Chondrocyte (in vitro differentiated cells): ENCODE data around the gene SDS. TPM values are rescaled to one million over a fixed set of nuclear protein-coding genes. Genes with fewer than 3 reads are reported as not detected.

Source experiments
- DNase-seq: peaks from one replicate; pipeline ENCODE4 v3.0.0; 2021; ENCODE audit warnings: mixed read lengths, low spot score
- H3K27ac Mint-ChIP-seq: one replicate; pipeline ENCODE4 v1.8.0; 2021; ENCODE audit warnings: mild to moderate bottlenecking, moderate library complexity, mixed read lengths; ENCODE audit not compliant: unreplicated experiment
- H3K27me3 Mint-ChIP-seq: 2 replicates; pipeline ENCODE4 v1.8.0; 2021; ENCODE audit warnings: low read depth, mixed read lengths
- H3K36me3 Mint-ChIP-seq: 2 replicates; pipeline ENCODE4 v1.8.0; 2021; ENCODE audit warnings: low read depth, mixed read lengths
- H3K4me1 Mint-ChIP-seq: 2 replicates; pipeline ENCODE4 v1.8.0; 2021; ENCODE audit warnings: low read depth, mild to moderate bottlenecking, mixed read lengths
- H3K4me3 Mint-ChIP-seq: one replicate; pipeline ENCODE4 v1.8.0; 2021; ENCODE audit warnings: mild to moderate bottlenecking, moderate library complexity, mixed read lengths; ENCODE audit not compliant: unreplicated experiment
- H3K9me3 Mint-ChIP-seq: 2 replicates; pipeline ENCODE4 v1.8.0; 2021; ENCODE audit warnings: low read depth, mixed read lengths
- total RNA-seq: library from RNA; stranded (reverse); gene quantifications from 3 replicates; pipeline ENCODE4 v1.2.1, GENCODE V29; 2021
- TF ChIP-seq, protein P1 (sequence below): fragments of 200-600 bp; sonication (generic); IDR thresholded peaks from 2 replicates; pipeline ENCODE4 v1.5.0; 2021; ENCODE audit warnings: antibody characterized with exemption, mild to moderate bottlenecking, moderate library complexity

Gene SDS
- total RNA-seq, 1 donor from 2014 or later: not detected

DNA sequence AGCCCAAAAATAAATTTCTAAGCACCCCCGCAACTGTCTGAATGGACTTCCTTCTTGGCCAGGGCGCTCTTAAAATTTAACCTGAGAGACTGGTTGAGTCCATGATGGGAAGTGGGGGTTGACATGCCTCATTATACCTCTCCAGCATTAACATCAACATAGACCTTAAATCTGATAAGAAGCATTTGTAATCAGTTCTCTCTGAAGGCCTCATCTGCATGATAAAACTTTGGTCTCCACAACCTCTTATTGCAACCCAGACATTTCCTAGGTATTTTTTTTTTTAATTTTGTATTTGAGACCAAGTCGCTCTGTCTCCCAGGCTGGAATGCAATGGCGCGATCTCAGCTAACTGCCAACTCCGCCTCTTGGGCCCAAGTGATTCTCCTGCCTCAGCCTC lies 58.4 kb downstream of the SDS start:
- no peak for DNase-seq
- TF ChIP-seq, protein P1, sequence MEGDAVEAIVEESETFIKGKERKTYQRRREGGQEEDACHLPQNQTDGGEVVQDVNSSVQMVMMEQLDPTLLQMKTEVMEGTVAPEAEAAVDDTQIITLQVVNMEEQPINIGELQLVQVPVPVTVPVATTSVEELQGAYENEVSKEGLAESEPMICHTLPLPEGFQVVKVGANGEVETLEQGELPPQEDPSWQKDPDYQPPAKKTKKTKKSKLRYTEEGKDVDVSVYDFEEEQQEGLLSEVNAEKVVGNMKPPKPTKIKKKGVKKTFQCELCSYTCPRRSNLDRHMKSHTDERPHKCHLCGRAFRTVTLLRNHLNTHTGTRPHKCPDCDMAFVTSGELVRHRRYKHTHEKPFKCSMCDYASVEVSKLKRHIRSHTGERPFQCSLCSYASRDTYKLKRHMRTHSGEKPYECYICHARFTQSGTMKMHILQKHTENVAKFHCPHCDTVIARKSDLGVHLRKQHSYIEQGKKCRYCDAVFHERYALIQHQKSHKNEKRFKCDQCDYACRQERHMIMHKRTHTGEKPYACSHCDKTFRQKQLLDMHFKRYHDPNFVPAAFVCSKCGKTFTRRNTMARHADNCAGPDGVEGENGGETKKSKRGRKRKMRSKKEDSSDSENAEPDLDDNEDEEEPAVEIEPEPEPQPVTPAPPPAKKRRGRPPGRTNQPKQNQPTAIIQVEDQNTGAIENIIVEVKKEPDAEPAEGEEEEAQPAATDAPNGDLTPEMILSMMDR: no peak
- no peaks in the 10 kb centered on the region for H3K9me3 Mint-ChIP-seq
- no peak overlapping the region for H3K27ac Mint-ChIP-seq
- no peak overlapping the region for H3K4me3 Mint-ChIP-seq
- H3K4me1 Mint-ChIP-seq: no peaks in the 10 kb centered on the region
- H3K27me3 Mint-ChIP-seq: peaks cover 3% of the 10 kb centered on the region
- H3K36me3 Mint-ChIP-seq: no peaks in the 10 kb centered on the region

Other genes with a start within 250 kb of the SDS start
- 44.2 to 52.7 TPM (median 44.6 TPM) in 3 replicates for gene DDX54, start 218.4 kb downstream of the SDS start, total RNA-seq
- gene RITA1, start 218.2 kb downstream of the SDS start, total RNA-seq: 15.5 to 20.2 TPM (median 16.7 TPM) in 3 replicates
- gene TPCN1, start 182.4 kb downstream of the SDS start, total RNA-seq: 35.9 to 40.0 TPM (median 37.7 TPM) in 3 replicates
- 14.5 to 21.0 TPM (median 20.9 TPM) in 3 replicates for gene SLC8B1, start 68.8 kb downstream of the SDS start, total RNA-seq
- gene PLBD2, start 45.3 kb downstream of the SDS start, total RNA-seq: 91.4 to 102 TPM (median 102 TPM) in 3 replicates
- gene SDSL, start 18.5 kb upstream of the SDS start, total RNA-seq: 8.4 to 9.4 TPM (median 8.7 TPM) in 3 replicates
- gene LHX5, start 68.0 kb upstream of the SDS start, total RNA-seq: not detected in 3 replicates